Measurements from ENCODE around the gene PROK1. TPM values are rescaled to one million over a fixed set of nuclear protein-coding genes. Genes with fewer than 3 reads are reported as not detected.

The PROK1 gene
- total and polyA plus RNA-seq, 2 of the 13 experiments (the other 11 are each of a cell fraction or from before 2014, with no cell fraction given), result 0.07 TPM; not detected in 1

- H2AFZ ChIP-seq (ENCODE audit: low read length), result no peak overlapping the region
- H3K9ac ChIP-seq (ENCODE audit: insufficient read depth, low read depth, low read length), result no peak overlapping the region
- FAIRE-seq (no peak), DNase-seq (ENCODE audit: low spot score) (no peak), ATAC-seq (no peak)
- no peaks in the 10 kb centered on the region for H3K36me3 ChIP-seq (replicated peaks in 1 of 2; ENCODE audit: control insufficient read depth in 1 of 2, insufficient read depth in 2 of 2, low read length in 2 of 2)
- H3K4me1 ChIP-seq (ENCODE audit: insufficient read depth, low read length), result no peaks in the 10 kb centered on the region
- WGBS (ENCODE audit: low lambda C conversion rate), result 3% methylated on average over 11 of the region's 12 CpGs
- no TSS peak for BruUV-seq (replicated peaks)
- H3K9me3 ChIP-seq (ENCODE audit: low read length), result no peaks in the 10 kb centered on the region
- intact Hi-C loops (cut with micrococcal nuclease; ENCODE audit: unreplicated experiment) (no loop called here), in situ Hi-C loops (cut with HindIII; ENCODE audit: extremely low pct_ligation_motif_present, low pct_unique_long_range_greater_than_20kb) (loop anchor here (10.0 kb wide), 1 partner anchor 135 kb away; no protein-coding TSS in a partner anchor)
- no peak overlapping the region for H3K4me3 ChIP-seq (replicated peaks in 1 of 3; ENCODE audit: insufficient read depth in 1 of 3, low read depth in 2 of 3, low read length in 3 of 3)
- H3K27ac ChIP-seq (ENCODE audit: extremely low read length, insufficient read depth, low read length), result no peak overlapping the region
- ChIA-PET CTCF (ENCODE audit: low intra/inter-chr PET ratio, low total read pairs) (no interaction called here), POLR2A (no interaction called here)
- H4K20me1 ChIP-seq (ENCODE audit: insufficient read depth, low read length), result no peaks in the 10 kb centered on the region
- H3K27me3 ChIP-seq (ENCODE audit: control insufficient read depth in 1 of 2, insufficient read depth in 2 of 2, low read length in 2 of 2), result peaks cover 6 to 36% of the 10 kb centered on the region in 2 experiments; a peak in 3 of 5 replicates
- H3K4me2 ChIP-seq (ENCODE audit: low read depth, low read length), result no peak overlapping the region
- no peaks in the 10 kb centered on the region for H3K79me2 ChIP-seq (ENCODE audit: insufficient read depth, low read length)
- TF ChIP-seq HES4 (CRISPR knock-in tag; IDR thresholded peaks at IDR 0.05; ENCODE audit: borderline replicate concordance), result no peak
- TF ChIP-seq ZNF547 (CRISPR knock-in tag; IDR thresholded peaks at IDR 0.05), result no peak
- TF ChIP-seq ARID4A (CRISPR knock-in tag; IDR thresholded peaks at IDR 0.05; ENCODE audit: borderline replicate concordance), result no peak
- TF ChIP-seq ZSCAN9 (CRISPR knock-in tag; IDR thresholded peaks at IDR 0.05; ENCODE audit: borderline replicate concordance), result no peak
- no peak for TF ChIP-seq NPAS2 (CRISPR knock-in tag; IDR thresholded peaks at IDR 0.05; ENCODE audit: borderline replicate concordance)
- TF ChIP-seq POLR2AphosphoS5 (IDR thresholded peaks at IDR 0.05; ENCODE audit: low read depth, low read length), result no peak
- TF ChIP-seq SP2 (CRISPR knock-in tag; IDR thresholded peaks at IDR 0.05), result no peak
- no peak for TF ChIP-seq ZNF232 (CRISPR knock-in tag; IDR thresholded peaks at IDR 0.05; ENCODE audit: borderline replicate concordance)
- TF ChIP-seq ZFP36 (IDR thresholded peaks at IDR 0.05; ENCODE audit: borderline replicate concordance, low read depth, low read length, partially characterized antibody), result no peak
- TF ChIP-seq MEF2D (CRISPR knock-in tag; IDR thresholded peaks at IDR 0.05), result no peak
- TF ChIP-seq UBTF (CRISPR knock-in tag; IDR thresholded peaks at IDR 0.05), result no peak
- TF ChIP-seq ZNF207 (IDR thresholded peaks at IDR 0.05; ENCODE audit: borderline replicate concordance), result no peak
- TF ChIP-seq ARID2 (CRISPR knock-in tag; IDR thresholded peaks at IDR 0.05; ENCODE audit: borderline replicate concordance), result no peak
- TF ChIP-seq ZBTB46 (CRISPR knock-in tag; IDR thresholded peaks at IDR 0.05; ENCODE audit: borderline replicate concordance), result no peak
- no peak for TF ChIP-seq SAFB2 (CRISPR knock-in tag; IDR thresholded peaks at IDR 0.05; ENCODE audit: borderline replicate concordance, low read depth)
Measured at GRCh38 chr1:110449661-110450651, 993 bp upstream of the PROK1 start.
